HepG2 (cell line): ENCODE results near the gene LCAT. TPM values are rescaled to one million over a fixed set of nuclear protein-coding genes. Genes with fewer than 3 reads are reported as not detected.

Experiments used
- ATF7-NPFF ChIP-seq: sonication (generic); formaldehyde crosslinking; IDR thresholded peaks from 2 replicates; pipeline ENCODE4 v1.8.1; 2023; ENCODE audit warnings: mild to moderate bottlenecking, low read depth, missing genetic modification reagents, moderate library complexity
- CEBPG ChIP-seq: IDR thresholded peaks from 2 replicates; pipeline ENCODE4 v1.6.1; 2016
- RBAK ChIP-seq: sonication (generic); formaldehyde crosslinking; IDR thresholded peaks from 2 replicates; pipeline ENCODE4 v1.5.1; 2020; ENCODE audit warnings: mild to moderate bottlenecking, missing genetic modification reagents
- SIX4 ChIP-seq: sonication (generic); formaldehyde crosslinking; IDR thresholded peaks from 2 replicates; pipeline ENCODE4 v1.4.0; 2020; ENCODE audit warnings: missing genetic modification reagents
- SP5 ChIP-seq: IDR thresholded peaks from 2 replicates; pipeline ENCODE4 v1.6.1; 2016; ENCODE audit warnings: low read depth, borderline replicate concordance
- ZBTB20 ChIP-seq: sonication (generic); formaldehyde crosslinking; IDR thresholded peaks from 2 replicates; pipeline ENCODE4 v1.8.1; 2023; ENCODE audit warnings: missing genetic modification reagents, low read depth, mild to moderate bottlenecking, borderline replicate concordance
- ZNF460 ChIP-seq: sonication (generic); formaldehyde crosslinking; IDR thresholded peaks from 2 replicates; pipeline ENCODE4 v1.5.1; 2020; ENCODE audit warnings: missing genetic modification reagents, mild to moderate bottlenecking, borderline replicate concordance
- ZNF780A ChIP-seq: sonication (generic); formaldehyde crosslinking; IDR thresholded peaks from 2 replicates; pipeline ENCODE4 v1.8.0; 2022; ENCODE audit warnings: mild to moderate bottlenecking, missing genetic modification reagents, moderate library complexity
- polyA plus RNA-seq, 8 experiments: library from polyadenylated mRNA; depleted of rRNA in 3 of 8; stranded (reverse) in 7 of 8; unstranded in 1 of 8; fragments of >200 nt; fragmentation: Illumina TruSeq in 4 of 8; extraction: Trizol in 4 of 8; gene quantifications; 2 replicates each; pipeline versions ENCODE4 v1.2.1 to v1.2.3, GENCODE V29; 2011 to 2016; ENCODE audit warnings: low read depth in 4 of 8, missing spikeins in 1 of 8, mixed read lengths in 1 of 8; ENCODE audit not compliant: insufficient read depth in 1 of 8
- total RNA-seq, 5 experiments: library from RNA; depleted of rRNA; stranded (reverse); fragments of >200 nt; fragmentation: Illumina TruSeq; extraction: Trizol; gene quantifications; 2 replicates each; pipeline ENCODE4 v1.2.3, GENCODE V29; 2016; ENCODE audit warnings: low read depth in 1 of 5
- TF ChIP-seq, protein P1 (sequence below): sonication (generic); formaldehyde crosslinking; IDR thresholded peaks from 2 replicates; pipeline ENCODE4 v1.4.0; 2020; ENCODE audit warnings: missing genetic modification reagents
- TF ChIP-seq, protein P2 (sequence below): sonication (generic); formaldehyde crosslinking; IDR thresholded peaks from 2 replicates; pipeline ENCODE4 v1.4.0; 2020; ENCODE audit warnings: missing genetic modification reagents, borderline replicate concordance
- TF ChIP-seq, protein P3 (sequence below): sonication (generic); formaldehyde crosslinking; IDR thresholded peaks from 2 replicates; pipeline ENCODE4 v1.4.0; 2020; ENCODE audit warnings: missing genetic modification reagents
- TF ChIP-seq, protein P4 (sequence below): sonication (generic); formaldehyde crosslinking; IDR thresholded peaks from 2 replicates; pipeline ENCODE4 v1.4.0; 2020; ENCODE audit warnings: mild to moderate bottlenecking, missing genetic modification reagents

Gene LCAT
- total and polyA plus RNA-seq, 2 of the 13 experiments (the other 11 are each of a cell fraction or from before 2014, with no cell fraction given), result 36.1 to 38.9 TPM

DNA sequence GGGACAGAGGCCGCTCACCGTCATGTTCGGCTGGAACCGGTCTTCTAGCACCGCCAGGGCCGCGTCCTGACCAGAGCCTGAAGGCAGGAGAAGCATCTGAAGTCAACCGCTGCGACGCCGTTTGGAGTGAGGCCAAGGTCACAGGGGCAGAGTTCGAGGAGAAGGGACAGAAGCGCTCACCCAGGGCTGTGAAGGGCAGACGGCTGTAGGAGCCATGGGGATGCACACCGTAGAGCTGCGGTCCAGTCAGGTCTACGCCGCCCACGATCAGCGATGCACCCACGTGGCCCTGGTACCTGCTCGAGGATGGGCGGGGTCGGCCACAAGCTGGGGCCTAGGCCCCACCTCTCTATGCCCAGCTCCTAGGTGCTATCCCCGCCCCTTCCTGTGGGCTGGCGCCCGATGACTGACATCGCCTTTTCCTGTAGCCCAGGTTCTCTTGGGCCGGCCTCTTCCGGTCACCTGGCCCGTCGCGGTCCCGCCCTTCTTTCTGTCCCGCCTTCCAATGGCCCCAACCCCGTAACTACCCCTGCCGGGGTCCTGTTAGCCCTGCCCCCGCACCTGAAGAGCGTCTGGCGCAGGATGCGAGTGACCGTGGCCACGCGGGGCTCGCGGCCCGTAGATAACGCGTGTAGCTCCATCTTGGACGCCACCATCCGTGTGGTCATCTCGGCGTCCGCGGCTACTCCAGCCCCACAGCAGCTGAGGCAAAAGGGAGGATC, 8.4 kb downstream of the LCAT start (continued):
- TF ChIP-seq RBAK (CRISPR knock-in tag) (no peak), ZBTB20 (peak; percentile 73; the same call in 1 of the 2 replicates), SP5 (CRISPR knock-in tag) (peak; percentile 88; the same call in 1 of the 2 replicates), ZNF460 (CRISPR knock-in tag) (no peak), ATF7-NPFF (CRISPR knock-in tag) (peak; percentile 83), ZNF780A (CRISPR knock-in tag) (no peak), CEBPG (CRISPR knock-in tag) (0 out of 2 replicates have a peak, but pooled peaks have one; percentile 6), SIX4 (CRISPR knock-in tag) (peak; percentile 59)
- TF ChIP-seq, protein P1, sequence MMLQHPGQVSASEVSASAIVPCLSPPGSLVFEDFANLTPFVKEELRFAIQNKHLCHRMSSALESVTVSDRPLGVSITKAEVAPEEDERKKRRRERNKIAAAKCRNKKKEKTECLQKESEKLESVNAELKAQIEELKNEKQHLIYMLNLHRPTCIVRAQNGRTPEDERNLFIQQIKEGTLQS, result peak; percentile 48; the same call in 1 of the 2 replicates
- TF ChIP-seq, protein P2, sequence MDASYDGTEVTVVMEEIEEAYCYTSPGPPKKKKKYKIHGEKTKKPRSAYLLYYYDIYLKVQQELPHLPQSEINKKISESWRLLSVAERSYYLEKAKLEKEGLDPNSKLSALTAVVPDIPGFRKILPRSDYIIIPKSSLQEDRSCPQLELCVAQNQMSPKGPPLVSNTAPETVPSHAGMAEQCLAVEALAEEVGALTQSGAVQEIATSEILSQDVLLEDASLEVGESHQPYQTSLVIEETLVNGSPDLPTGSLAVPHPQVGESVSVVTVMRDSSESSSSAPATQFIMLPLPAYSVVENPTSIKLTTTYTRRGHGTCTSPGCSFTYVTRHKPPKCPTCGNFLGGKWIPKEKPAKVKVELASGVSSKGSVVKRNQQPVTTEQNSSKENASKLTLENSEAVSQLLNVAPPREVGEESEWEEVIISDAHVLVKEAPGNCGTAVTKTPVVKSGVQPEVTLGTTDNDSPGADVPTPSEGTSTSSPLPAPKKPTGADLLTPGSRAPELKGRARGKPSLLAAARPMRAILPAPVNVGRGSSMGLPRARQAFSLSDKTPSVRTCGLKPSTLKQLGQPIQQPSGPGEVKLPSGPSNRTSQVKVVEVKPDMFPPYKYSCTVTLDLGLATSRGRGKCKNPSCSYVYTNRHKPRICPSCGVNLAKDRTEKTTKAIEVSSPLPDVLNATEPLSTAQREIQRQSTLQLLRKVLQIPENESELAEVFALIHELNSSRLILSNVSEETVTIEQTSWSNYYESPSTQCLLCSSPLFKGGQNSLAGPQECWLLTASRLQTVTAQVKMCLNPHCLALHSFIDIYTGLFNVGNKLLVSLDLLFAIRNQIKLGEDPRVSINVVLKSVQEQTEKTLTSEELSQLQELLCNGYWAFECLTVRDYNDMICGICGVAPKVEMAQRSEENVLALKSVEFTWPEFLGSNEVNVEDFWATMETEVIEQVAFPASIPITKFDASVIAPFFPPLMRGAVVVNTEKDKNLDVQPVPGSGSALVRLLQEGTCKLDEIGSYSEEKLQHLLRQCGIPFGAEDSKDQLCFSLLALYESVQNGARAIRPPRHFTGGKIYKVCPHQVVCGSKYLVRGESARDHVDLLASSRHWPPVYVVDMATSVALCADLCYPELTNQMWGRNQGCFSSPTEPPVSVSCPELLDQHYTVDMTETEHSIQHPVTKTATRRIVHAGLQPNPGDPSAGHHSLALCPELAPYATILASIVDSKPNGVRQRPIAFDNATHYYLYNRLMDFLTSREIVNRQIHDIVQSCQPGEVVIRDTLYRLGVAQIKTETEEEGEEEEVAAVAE, result peak; percentile 80; the same call in 1 of the 2 replicates
- TF ChIP-seq, protein P3, sequence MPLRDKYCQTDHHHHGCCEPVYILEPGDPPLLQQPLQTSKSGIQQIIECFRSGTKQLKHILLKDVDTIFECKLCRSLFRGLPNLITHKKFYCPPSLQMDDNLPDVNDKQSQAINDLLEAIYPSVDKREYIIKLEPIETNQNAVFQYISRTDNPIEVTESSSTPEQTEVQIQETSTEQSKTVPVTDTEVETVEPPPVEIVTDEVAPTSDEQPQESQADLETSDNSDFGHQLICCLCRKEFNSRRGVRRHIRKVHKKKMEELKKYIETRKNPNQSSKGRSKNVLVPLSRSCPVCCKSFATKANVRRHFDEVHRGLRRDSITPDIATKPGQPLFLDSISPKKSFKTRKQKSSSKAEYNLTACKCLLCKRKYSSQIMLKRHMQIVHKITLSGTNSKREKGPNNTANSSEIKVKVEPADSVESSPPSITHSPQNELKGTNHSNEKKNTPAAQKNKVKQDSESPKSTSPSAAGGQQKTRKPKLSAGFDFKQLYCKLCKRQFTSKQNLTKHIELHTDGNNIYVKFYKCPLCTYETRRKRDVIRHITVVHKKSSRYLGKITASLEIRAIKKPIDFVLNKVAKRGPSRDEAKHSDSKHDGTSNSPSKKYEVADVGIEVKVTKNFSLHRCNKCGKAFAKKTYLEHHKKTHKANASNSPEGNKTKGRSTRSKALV (CRISPR knock-in tag), result 0 out of 2 replicates have a peak, but pooled peaks have one; percentile 78
- TF ChIP-seq, protein P4, sequence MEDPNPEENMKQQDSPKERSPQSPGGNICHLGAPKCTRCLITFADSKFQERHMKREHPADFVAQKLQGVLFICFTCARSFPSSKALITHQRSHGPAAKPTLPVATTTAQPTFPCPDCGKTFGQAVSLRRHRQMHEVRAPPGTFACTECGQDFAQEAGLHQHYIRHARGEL (CRISPR knock-in tag), result no peak; the same call in 1 of the 2 replicates
